Activated T-helper 1 cell treated with Interleukin-2 at 50 U/mL for 16 hours (primary cell): ENCODE measurements around the gene IGFL3.

Experiments used
- DNase-seq: peaks from one replicate; pipeline ENCODE4 v3.0.0-alpha.2; 2020; ENCODE audit warnings: low read depth

The IGFL3 gene

DNA sequence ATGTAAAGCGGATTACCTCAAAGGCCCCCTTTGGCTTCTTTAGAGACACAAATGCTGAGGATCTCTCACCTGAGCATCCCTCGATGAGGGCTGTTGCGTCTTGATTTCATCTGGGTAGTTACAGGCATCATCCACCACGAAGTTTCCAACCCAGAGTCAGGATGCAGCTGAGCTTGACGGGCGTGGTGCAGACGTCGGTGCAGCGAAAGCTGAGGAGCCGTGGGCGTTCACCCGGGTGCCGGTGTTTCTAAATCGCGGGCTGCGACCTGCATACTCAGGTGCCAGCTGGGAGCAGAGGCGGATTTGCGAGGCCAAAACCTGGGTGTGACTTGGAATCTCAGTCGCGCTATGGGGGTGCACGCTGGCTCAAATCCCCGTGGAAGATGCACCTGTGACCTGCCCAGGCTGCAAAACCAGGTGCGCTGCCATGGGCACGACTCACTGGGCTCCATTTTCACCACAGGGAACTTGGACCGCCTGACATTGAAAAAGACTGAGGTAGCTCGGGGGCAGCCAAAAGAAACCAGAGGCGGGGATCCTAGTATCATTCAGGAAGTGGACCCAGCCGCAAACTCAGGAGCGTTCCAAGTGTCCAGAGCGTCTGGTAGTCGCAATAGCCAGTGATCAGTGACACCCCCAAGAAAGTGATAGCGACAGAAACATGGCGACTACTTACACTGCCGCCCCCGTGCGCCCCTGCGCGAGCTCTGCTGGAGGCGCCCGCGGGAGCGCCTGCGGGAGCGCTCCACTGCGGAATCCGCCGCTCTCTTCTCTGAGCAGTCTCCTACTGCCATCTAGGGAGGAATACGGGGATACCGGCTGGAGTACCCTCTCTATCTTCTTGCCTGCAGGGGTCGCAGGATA lies 47.3 kb downstream of the IGFL3 start:
- DNase-seq: no peak

DNA sequence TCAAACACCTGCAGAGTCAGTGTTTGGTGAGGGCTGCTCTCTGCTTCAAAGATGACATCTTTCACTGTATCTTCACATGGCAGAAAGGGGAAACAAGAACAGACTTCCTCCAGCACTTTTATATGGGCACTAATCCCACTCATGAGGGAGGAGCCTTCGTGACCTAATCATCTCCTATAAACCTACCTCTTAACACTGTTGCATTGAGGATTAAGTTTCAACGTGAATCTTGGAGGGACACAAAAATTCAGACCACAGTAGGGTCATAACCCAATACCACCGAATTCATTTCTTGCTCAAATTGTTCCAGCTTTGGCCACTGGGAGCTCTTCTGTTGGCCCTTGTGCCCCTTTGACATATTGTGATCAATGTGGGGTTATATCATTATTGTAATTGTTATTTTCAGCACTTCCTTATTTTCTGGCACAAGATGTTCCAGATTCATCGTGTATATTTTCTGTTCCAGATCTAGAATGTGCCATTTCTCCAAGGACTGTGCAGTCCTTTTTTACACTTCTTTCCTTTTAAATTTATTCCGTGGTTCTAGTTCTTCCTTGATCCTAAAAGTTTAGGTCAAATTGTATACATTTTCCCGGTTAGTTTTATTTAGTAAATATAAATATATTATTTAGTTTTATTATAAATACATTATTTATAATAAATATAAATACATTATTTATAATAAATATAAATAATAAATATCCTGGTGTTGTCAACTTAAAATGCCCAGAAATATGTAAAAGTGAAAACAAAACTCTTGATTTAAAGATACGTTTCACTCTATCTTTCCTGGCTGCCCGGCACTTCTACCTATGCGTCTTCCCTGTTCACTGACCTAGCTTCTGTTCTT lies 48.2 kb downstream of the IGFL3 start:
- DNase-seq: no peak

DNA sequence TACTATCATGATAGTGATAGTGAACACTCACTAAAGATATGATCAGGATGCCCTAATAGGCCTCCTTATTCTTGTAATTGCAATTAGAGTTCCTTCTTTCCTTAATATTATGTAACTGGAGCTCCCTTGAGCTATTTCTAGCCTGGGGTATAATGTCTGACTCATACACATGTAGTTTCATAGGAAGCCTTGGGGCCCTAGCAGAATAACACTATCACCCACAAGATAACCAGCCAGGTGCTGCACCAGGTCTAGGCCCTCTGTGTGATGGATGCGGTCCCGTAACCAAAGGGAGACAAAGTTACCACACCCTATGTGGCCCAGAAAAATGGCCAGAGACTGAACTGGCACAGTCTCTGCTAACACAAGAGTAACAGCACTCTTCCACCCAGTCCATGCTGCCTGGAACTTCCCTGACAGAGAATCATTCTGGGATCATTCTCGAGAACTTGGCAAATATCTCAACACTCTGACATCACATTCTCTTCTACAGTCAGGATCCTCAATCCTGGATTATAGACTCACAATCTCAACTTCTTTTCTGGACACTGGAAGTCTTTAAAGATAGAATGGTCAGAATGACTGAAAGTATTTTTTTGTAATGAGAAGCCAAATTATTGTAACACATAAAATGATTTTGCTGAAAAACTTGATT lies 51.1 kb downstream of the IGFL3 start:
- no peak for DNase-seq
